Upper lobe of left lung (tissue), 6 donors: ENCODE data around the gene RMND5B. TPM values are rescaled to one million over a fixed set of nuclear protein-coding genes. Genes with fewer than 3 reads are reported as not detected.
"Not testable (repeated sequence)": the region's sequence is repeated elsewhere in the genome, so short reads cannot be mapped to it uniquely, and the experiment has no call there.

ENCODE experiments used
- ATAC-seq, 2 donors: fragments of 200-7000 bp; cut with Tn5 transposase; one replicate each; pipeline ENCODE4 v1.9.1; 2022; ENCODE audit warnings: mild to moderate bottlenecking in 2 of 2, moderate library complexity in 2 of 2; ENCODE audit not compliant: low FRiP score in 2 of 2
- DNase-seq, 2 donors: peaks; one replicate each; pipeline ENCODE4 v3.0.0-alpha.2; 2019 to 2020
- H3K27ac ChIP-seq, 4 donors: fragments of 200-600 bp; sonication (generic); one replicate each; pipeline ENCODE4 v1.5.1; 2016 to 2019
- H3K27me3 ChIP-seq, 4 donors: fragments of 200-600 bp; sonication (generic); one replicate each; pipeline ENCODE4 v1.5.1; 2017 to 2019
- H3K36me3 ChIP-seq, 4 donors: fragments of 200-600 bp; sonication (generic); one replicate each; pipeline ENCODE4 v1.5.1; 2016 to 2019
- H3K4me1 ChIP-seq, 4 donors: fragments of 200-600 bp; sonication (generic); one replicate each; pipeline ENCODE4 v1.5.1; 2018 to 2019
- H3K4me3 ChIP-seq, 4 donors: fragments of 200-600 bp; sonication (generic); one replicate each; pipeline ENCODE4 v1.5.1; 2017 to 2019; ENCODE audit warnings: mild to moderate bottlenecking in 2 of 4, moderate library complexity in 1 of 4
- H3K9me3 ChIP-seq, 4 donors: fragments of 200-600 bp; sonication (generic); one replicate each; pipeline ENCODE4 v1.5.1; 2018 to 2019
- EP300 ChIP-seq, 4 donors: sonication (generic); formaldehyde crosslinking; IDR thresholded peaks; one replicate each; pipeline ENCODE4 v1.5.1; 2017; ENCODE audit warnings: antibody characterized with exemption in 4 of 4, control low read depth in 2 of 4
- POLR2A ChIP-seq, 4 donors: fragments of 450-650 bp; IDR thresholded peaks; one replicate each; pipeline ENCODE4 v1.5.1; 2016 to 2017; ENCODE audit warnings: antibody characterized with exemption in 4 of 4, mild to moderate bottlenecking in 2 of 4
- POLR2AphosphoS5 ChIP-seq, 2 donors: sonication (generic); formaldehyde crosslinking; IDR thresholded peaks; one replicate each; pipeline ENCODE4 v1.5.1; 2017; ENCODE audit warnings: antibody characterized with exemption in 2 of 2
- WGBS, 2 donors: methylation state at CpG; one replicate each; pipeline ENCODE4 v1.1.5; 2017 to 2018; 5-methylcytosine and 5-hydroxymethylcytosine counted together
- total RNA-seq, 6 donors: library from RNA; depleted of rRNA in 4 of 6; stranded (reverse); fragments of >200 nt in 4 of 6; gene quantifications; one replicate each; pipeline versions ENCODE4 v1.1.0 to v1.2.1, GENCODE V29; 2016 to 2021
- TF ChIP-seq, protein P1 (sequence below), 6 experiments: fragments of 450-650 bp in 4 of 6; fragments of 200-600 bp in 2 of 6; sonication (generic) in 2 of 6; IDR thresholded peaks; one replicate each; pipeline ENCODE4 v1.5.1; 2016 to 2019; ENCODE audit warnings: antibody characterized with exemption in 6 of 6
- donor health status: DM: no; HTN: no; CAD: no; lungs with moderate emphysema.
- donor health status: DM: no; HTN: yes; CAD: no; lungs with severe emphysema.

Gene RMND5B
- total RNA-seq, 6 donors from 2014 or later = 36.2 to 70.2 (median 46.0) TPM

- 80% methylated on average over 4 to 7 of the region's 7 CpGs for WGBS, 2 donors
- no peak overlapping the region for H3K27ac ChIP-seq
- H3K4me3 ChIP-seq = no peak overlapping the region
- H3K4me1 ChIP-seq = no peaks in the 10 kb centered on the region
- no peak for ATAC-seq
- no peak for TF ChIP-seq EP300 (IDR thresholded peaks at IDR 0.05)
- TF ChIP-seq POLR2AphosphoS5 (IDR thresholded peaks at IDR 0.05) = no peak
- TF ChIP-seq, protein P1, sequence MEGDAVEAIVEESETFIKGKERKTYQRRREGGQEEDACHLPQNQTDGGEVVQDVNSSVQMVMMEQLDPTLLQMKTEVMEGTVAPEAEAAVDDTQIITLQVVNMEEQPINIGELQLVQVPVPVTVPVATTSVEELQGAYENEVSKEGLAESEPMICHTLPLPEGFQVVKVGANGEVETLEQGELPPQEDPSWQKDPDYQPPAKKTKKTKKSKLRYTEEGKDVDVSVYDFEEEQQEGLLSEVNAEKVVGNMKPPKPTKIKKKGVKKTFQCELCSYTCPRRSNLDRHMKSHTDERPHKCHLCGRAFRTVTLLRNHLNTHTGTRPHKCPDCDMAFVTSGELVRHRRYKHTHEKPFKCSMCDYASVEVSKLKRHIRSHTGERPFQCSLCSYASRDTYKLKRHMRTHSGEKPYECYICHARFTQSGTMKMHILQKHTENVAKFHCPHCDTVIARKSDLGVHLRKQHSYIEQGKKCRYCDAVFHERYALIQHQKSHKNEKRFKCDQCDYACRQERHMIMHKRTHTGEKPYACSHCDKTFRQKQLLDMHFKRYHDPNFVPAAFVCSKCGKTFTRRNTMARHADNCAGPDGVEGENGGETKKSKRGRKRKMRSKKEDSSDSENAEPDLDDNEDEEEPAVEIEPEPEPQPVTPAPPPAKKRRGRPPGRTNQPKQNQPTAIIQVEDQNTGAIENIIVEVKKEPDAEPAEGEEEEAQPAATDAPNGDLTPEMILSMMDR (IDR thresholded peaks at IDR 0.05) = no peak
- no peak for TF ChIP-seq POLR2A (IDR thresholded peaks at IDR 0.05)
- no peaks in the 10 kb centered on the region for H3K27me3 ChIP-seq
- no peaks in the 10 kb centered on the region for H3K9me3 ChIP-seq
- DNase-seq = no peak
- H3K36me3 ChIP-seq = no peaks in the 10 kb centered on the region
Observed at GRCh38 chr5:178196281-178196812, 65.5 kb downstream of the RMND5B start.

DNA sequence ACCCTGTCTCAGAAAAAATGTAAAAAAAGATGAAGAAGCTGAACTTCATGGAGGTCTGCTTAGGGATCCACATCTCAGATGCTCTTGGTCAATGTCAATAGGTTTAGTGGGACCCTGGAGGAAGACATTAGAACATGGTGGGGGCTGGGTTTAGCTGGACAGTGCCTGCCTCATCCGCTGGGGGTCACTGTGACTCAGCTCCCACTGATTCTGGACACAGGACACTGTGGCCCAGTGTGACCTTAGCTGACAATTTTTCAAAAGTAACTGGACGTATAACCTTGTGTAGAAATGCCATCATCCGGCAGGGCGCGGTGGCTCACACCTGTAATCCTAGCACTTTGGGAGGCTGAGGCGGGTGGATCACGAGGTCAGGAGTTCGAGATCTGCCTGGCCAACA, 66.2 kb downstream of the RMND5B start:
- DNase-seq = no peak
- TF ChIP-seq, protein P1 (IDR thresholded peaks at IDR 0.05) = peak in 5 of 6 experiments; percentile 22 to 41 (median 22)
- TF ChIP-seq POLR2A (IDR thresholded peaks at IDR 0.05) (no peak), EP300 (IDR thresholded peaks at IDR 0.05) (no peak), POLR2AphosphoS5 (IDR thresholded peaks at IDR 0.05) (no peak)
- Histone ChIP-seq H3K27ac (no peak overlapping the region), H3K9me3 (no peaks in the 10 kb centered on the region), H3K4me3 (no peak overlapping the region), H3K4me1 (no peaks in the 10 kb centered on the region), H3K36me3 (no peaks in the 10 kb centered on the region), H3K27me3 (no peaks in the 10 kb centered on the region)
- peak in 1 of 2 donors; percentile 52 for ATAC-seq
- 77 to 91% methylated on average over 8 of the region's 8 CpGs for WGBS, 2 donors

DNA sequence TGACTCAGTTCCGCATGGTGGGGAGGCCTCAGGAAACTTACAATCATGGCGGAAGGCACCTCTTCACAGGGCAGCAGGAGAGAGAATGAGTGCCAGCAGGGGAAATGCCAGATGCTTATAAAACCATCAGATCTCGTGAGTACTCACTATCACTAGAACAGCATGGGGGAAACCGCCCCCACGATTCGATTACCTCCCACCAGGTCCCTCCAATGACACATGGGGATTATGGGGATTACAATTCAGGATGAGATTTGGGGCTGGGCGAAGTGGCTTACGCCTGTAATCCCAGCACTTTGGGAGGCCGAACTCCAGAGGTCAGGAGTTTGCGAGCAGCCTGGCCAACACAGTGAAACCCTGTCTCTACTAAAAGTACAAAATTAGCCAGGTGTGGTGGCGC, 67.3 kb downstream of the RMND5B start:
- not testable (repeated sequence) for ATAC-seq, H3K27me3 ChIP-seq, H3K4me1 ChIP-seq, H3K36me3 ChIP-seq, H3K27ac ChIP-seq, H3K4me3 ChIP-seq, H3K9me3 ChIP-seq, DNase-seq
- 83 to 88% methylated on average over 10 to 11 of the region's 11 CpGs for WGBS, 2 donors

DNA sequence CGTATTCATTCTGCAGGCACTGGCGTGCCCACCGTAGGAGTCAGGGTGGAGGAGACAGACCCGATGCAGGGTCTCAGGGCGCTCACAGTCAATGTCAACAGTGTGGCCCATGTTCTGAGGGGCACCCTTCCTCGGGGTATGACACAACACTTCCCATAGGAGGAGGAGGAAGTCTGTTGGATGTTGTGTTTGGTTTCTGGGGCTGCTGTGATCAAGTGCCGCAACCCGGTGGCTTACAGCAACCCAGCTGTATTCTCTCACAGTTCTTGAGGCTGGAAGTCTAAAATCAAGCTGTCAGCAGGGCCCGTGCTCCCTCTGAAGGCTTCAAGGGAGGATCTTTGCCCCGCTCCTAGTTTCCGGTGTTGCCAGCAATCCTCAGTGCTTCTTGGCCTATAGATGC, 67.9 kb downstream of the RMND5B start:
- DNase-seq (no peak), ATAC-seq (no peak)
- WGBS, 2 donors = 66% methylated on average over 11 of the region's 11 CpGs
- no peaks in the 10 kb centered on the region for H3K9me3 ChIP-seq
- no peak overlapping the region for H3K4me3 ChIP-seq
- no peaks in the 10 kb centered on the region for H3K36me3 ChIP-seq
- no peaks in the 10 kb centered on the region for H3K27me3 ChIP-seq
- peaks cover 0 to 3% (median 1%) of the 10 kb centered on the region in 4 donors for H3K4me1 ChIP-seq
- H3K27ac ChIP-seq = no peak overlapping the region
- TF ChIP-seq POLR2AphosphoS5 (IDR thresholded peaks at IDR 0.05) = no peak
- no peak for TF ChIP-seq EP300 (IDR thresholded peaks at IDR 0.05)
- TF ChIP-seq POLR2A (IDR thresholded peaks at IDR 0.05) = no peak
- TF ChIP-seq, protein P1 (IDR thresholded peaks at IDR 0.05) = no peak

DNA sequence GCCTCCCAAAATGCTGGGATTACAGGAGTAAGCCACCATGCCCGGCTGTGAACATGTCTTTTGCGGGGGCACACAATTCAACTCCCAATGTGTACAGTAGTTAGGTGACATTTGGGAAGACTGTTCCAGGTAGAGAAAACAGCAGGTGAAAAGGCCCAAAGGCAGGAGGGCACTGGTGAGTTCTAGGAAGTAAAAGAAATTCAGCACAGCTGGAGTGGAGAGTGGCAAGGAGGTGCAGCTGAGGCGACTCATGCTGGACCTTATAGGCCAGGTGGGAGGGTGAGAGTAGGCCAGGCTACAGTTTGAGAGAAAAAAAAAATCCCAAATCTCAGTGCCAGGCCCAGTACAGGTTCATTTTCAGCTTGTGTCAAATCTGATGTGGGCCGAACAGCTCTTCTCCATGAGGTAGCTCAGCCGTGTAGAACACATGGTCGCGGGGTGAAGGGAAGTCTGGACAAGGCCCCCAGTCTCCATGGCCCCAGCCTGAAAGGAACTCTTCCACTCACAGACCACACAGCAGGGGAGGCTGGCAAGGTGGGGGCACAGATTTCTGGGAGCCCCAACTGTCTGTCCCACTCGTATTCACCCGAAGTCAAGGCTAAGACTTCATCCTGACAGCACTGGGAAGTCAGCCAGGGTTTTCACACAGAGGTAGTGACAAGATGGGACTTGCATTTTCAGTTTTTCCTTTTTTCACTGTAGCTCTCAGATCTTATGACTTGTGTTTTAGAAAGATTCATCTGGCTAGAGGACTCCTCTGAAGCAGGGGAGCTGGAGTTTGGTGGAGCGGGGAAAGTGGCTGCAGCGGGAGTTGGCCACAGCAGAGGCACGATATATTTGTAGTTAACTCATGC, 69.0 kb downstream of the RMND5B start:
- Histone ChIP-seq H3K9me3 (no peaks in the 10 kb centered on the region), H3K27ac (no peak overlapping the region), H3K4me3 (no peak overlapping the region), H3K27me3 (no peaks in the 10 kb centered on the region), H3K36me3 (no peaks in the 10 kb centered on the region), H3K4me1 (peaks cover 0 to 6% (median 3%) of the 10 kb centered on the region in 4 donors)
- DNase-seq = no peak
- TF ChIP-seq POLR2A (IDR thresholded peaks at IDR 0.05) = no peak
- no peak for TF ChIP-seq EP300 (IDR thresholded peaks at IDR 0.05)
- no peak for TF ChIP-seq POLR2AphosphoS5 (IDR thresholded peaks at IDR 0.05)
- TF ChIP-seq, protein P1 (IDR thresholded peaks at IDR 0.05) = no peak
- 80 to 88% methylated on average over 12 of the region's 12 CpGs for WGBS, 2 donors
- no peak for ATAC-seq

Other genes starting within 250 kb of the RMND5B start
- gene PROP1, start 134.8 kb upstream of the RMND5B start, total RNA-seq = not detected
- gene N4BP3, start 17.5 kb upstream of the RMND5B start, total RNA-seq = 10 to 100 TPM in 2 of 6 donors, 1 to 10 TPM in 4; 3.2 to 12.6 (median 5.8) TPM
- gene NHP2, start 22.9 kb downstream of the RMND5B start, total RNA-seq = 100 to 1,000 TPM in 2 of 6 donors, 10 to 100 TPM in 4; 61.0 to 117 (median 86.9) TPM
- gene GMCL2, start 56.4 kb downstream of the RMND5B start, total RNA-seq = not detected
- gene HNRNPAB, start 73.5 kb downstream of the RMND5B start, total RNA-seq = 100 to 1,000 TPM in 3 of 6 donors, 10 to 100 TPM in 3; 61.8 to 133 (median 97.7) TPM
- gene PHYKPL, start 101.8 kb downstream of the RMND5B start, total RNA-seq = 100 to 1,000 TPM in 2 of 6 donors, 10 to 100 TPM in 4; 61.0 to 237 (median 91.9) TPM